Stromal cell of bone marrow (primary cell): ENCODE measurements around the gene MMP14.
"Not testable (repeated sequence)": the region's sequence is repeated elsewhere in the genome, so short reads cannot be mapped to it uniquely, and the experiment has no call there.

Experiments
- DNase-seq: peaks from one replicate; pipeline ENCODE4 v3.0.0-alpha.2; 2012; ENCODE audit warnings: low read depth

The MMP14 gene

DNA sequence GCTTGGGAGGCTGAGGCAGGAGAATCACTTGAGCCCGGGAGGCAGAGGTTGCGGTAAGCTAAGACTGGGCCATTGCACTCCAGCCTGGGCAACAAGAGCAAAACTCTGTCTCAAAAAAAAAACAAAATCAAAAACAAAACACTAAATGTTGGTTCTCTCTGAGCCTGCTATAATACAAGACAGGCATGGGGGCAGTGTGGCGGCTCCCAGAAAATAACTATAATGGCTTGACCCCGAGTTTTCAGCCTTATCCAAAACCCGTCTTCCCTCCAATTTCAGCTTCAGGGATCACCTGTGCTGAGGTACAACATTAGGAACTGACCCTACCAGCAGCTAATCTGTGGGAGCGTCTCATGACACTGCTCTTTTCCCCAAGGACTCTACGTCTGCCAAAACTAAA, 22.0 kb upstream of the MMP14 start:
- no peak for DNase-seq

DNA sequence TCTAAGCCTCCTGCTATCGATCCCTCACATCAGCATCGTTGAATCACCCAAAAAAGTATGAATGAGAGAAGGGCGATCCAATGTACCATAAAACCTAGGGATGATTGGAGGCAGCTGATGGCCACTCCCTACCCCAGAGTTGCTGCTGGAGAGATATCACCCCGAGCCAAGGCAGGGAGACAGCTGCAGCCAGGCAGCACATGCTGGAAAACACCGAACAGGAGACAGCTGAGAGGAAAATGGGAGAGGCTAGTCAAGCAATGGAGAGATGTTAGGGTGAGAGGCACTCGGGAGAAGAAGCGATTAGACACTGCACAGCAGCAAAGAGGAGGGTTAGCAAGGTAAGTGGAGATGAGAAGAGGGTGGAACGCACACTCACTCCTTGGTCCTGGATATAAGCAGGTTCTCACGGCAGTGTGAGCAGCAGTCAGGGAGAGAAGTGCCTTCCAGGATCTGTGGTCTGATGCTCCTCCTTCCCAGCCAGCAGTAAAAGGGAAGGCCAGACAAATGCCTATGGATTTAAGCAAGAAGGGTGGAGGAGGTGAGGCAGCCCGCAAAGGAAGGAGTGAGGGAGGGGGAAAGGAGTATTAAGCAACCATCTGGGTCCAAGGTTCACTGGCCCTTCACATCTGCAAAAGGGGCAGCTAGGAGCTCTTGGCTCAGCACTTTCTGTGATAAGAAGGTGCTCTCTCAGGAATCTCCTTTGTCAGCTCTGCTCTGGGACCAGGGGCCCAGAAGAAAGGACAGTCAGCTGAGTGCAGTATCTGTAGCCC, 21.3 kb upstream of the MMP14 start, which contains the start of gene SLC7A7:
SLC7A7 (minus strand) TSS at position 495 of the 773 bp plus-strand sequence. CDS start 2,037 bp downstream, outside the sequence.
- no peak for DNase-seq

DNA sequence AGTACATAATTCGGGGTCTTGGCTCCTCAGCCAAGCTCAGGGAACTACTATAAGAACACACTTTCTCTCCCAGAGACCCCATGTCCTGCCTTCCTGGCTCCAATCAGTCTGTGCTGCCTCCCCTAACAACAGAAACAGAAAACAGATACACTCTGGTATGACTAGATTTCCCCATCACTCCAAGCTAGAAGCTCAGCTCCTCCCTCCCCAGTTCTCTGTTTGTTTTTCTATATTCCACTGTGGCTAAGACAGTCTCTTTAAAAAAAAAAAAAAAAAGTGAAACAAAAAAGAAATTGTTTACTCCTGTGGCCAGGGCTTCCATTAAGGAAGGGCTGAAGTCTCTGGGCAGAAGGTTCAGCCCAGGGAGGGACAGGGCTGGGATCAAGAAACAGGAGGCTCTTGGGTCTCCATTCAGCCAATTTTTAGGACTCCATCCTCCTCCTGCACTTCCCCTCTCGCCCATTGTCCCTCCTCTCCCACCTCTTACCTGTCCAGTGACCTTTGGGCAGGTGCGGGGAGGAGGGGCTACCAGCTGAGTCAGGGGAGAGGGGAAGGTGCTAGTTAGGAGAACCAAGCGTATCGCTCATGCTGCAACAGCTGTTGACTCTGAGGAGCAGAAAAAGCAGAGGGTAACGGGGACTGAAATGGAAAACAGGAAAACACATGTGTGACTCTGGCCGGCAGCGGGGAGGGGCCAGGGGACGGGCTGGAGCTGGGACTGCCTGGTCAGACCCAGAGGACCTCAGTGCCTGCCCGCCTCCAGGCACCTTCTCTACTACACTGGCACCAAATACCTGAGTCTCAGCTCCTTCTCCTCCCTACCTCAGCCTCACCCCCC, 17.0 kb upstream of the MMP14 start:
- DNase-seq, result peak; percentile 83

DNA sequence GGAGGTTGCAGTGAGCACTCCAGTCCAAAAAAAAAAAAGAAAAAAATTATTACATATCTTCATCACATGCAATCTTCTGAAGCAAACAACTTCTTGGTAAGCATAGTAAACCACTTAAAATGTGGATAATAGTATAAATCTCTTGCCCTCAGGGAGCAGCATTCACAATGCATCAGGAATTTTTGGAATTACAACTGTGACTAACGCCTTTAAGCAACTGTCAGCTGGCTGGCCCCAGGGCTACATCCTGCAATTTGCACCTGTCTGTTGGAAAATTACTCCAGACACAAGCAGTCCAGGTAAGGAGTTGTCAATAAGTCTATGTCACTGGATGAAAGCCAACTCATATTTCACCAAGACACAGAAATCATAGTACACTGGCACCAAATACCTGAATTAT, 15.7 kb upstream of the MMP14 start:
- no peak for DNase-seq

DNA sequence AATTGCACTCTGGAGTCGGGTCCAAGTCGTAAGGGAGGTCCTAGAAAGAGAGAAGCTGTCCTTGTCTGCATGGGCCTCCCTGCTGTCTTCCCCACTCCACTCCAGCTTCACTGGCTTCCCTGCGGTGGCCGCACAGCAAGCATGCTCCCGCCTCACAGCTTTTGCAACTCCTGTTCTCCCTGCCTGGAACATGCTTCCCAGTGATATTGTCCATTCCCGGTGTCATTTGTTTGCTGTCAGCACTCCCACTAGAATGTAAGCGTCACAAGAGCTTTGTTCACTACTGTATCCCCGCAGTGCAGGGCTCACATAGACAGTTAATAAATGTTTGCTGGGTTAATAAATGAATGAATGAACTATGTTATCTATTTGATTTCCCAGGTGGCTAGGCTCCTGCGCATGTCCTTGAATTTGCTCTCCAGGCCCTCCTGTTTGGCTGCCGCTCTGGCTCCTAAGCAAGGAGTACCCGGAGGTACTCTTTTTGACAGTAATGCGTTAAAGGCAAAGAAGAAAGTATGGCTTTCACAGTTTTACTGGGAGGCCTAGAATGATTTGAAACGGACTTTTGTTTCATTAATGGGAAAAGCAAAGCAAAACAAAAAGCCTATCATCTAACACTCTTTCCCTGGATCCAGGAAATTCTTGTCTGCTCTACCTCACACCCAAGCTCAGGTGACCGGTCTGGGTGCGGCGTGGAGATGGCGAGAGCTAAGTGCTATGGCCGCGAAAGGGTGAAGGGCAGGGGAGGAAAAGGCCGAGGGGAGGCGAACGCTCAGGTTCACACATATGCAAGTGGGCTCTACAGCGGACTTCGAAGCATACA, 15.0 kb upstream of the MMP14 start:
- no peak for DNase-seq

DNA sequence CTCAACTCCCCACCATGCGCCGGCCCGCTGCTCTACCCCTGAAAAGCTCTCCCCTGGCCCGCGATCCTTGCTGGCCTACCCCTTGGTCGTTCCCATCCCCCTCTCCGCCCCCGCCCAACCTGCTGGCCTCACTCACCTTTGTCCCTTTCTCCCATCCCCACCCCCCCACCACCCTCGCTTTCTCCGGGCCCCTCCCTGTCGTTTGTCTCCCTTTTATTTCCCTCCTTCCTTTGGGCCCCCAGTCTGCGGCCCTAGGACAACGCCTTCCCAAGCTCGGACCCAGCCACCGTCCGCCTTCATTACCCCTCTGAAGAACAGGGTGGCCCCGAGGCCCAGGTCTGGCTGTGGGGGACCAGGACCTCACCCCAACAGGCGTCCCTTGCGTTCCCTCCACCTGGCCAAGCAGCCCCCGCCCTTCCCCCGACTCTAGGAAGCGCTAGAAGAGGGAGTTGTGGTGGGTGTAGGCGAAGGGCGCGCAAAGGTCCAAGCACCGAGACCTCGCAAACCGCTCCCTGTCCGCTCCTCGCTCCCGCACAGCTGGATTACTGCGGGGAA, 14.3 kb upstream of the MMP14 start:
- DNase-seq, result no peak

DNA sequence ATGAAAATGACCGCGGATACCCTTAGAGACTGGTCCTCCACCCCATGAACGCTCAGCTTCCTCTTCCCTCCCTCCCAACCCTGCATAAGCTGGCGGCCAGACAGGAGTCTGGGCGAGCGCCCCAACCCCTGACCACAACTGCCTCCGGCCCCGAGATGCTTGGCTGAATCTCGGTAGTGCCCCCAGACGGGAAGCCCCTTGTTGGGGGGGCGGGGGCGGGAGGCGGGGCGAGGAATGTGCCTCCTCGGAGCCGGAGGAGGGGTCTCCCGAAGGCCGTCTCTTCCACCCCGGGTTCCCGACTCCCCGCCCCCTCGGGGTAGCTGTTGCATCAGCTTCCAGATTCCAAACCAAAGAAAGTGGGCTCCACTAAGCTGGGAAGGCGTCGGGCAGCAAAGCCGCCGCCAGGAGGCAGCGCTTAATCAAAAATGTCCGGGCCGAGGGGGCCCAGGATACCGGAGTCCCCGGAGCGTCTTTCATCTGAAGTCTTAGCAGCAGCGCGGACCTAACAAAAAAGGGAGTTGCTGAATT, 13.8 kb upstream of the MMP14 start:
- peak; percentile 81 for DNase-seq

DNA sequence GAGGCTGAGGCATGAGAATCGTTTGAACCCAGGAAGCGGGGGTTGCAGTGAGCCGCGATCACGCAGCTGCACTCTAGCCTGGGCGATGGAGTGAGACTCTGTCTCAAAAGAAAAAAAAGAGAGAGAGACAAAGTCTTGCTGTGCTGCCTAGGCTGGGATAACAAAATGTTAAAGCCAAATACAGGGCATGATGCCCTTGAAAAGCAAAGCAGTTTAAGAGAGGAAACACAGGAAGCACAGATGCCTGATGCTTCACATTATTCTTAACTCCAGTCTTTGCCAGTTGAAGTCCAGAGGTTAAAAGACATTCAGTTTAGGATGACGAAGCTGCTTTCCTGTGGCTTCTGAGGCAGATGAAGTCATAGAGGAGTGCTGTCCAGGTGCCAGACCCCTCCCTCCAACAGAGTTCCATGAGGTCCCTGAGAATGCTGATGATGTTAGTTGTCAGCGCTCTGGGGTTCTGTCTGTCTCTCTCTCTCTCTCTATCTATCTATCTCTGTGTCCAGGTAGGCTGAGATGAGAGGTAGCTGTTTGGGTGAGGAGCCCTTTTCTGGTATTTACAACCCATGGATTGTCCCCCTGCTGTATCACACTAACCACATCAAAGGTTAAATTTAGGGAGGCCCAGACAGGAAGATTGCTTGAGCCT, 11.6 kb upstream of the MMP14 start:
- DNase-seq, result peak; percentile 93

DNA sequence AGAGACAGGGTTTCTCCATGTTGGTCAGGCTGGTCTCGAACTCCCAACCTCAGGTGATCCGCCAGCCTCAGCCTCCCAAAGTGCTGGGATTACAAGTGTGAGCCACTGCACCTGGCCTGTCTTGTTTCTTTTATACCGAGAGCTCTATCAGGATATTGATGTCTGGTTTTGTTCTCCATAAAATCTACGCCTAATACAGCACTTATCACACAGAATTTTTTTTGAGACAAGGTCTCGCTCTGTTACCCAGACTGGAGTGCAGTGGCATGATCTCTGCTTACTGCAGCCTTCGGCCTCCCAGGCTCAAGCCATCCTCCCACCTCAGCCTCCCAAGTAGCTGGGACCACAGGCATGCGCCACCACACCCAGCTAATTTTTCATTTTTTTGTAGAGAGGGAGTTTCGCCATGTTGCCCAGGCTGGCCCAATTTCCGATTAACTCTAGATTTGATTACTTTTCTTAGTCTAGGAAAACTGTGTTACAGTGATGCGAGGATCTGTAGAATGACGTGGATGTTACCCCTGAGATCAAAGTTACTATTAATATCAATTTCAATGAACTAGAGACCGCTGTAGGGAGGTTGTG, 7.2 kb upstream of the MMP14 start:
- DNase-seq, result not testable (repeated sequence)

DNA sequence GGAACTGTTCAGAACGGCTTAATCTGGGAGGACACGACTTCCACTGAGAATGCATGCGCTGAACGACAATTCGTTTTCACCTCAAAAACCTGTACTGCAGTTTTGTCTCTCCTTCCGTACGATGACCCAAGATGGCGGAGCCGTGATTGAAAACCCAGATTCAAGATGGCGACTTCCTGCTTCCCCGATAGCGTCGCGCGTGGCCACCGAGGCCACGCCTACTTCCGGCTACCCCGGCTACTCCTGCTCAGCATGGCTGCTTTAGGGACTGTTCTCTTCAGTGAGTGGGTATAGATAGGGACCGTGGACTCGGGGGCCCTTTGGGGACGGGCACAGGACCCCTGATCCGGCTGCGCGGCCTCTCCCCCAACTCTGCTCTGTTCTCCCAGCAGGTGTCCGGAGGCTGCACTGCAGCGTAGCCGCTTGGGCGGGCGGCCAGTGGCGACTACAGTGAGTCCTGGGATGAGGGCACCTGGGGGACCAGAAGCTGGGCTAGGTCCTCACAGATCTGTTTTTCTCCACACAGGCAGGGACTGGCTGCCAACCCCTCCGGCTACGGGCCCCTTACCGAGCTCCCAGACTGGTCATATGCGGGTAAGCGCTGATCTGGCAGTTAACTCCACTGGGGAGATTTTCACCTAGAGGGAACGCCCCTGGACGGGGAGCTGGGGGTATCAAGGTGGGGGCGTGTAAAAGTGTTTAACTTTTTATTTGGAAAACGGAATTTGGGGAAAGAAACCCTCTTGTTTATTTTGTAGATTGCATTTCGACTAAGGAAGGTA, 6.5 kb upstream of the MMP14 start, which contains the start of gene MRPL52:
MRPL52 (plus strand) TSS at position 227 of the 782 bp plus-strand sequence; CDS start at position 253, 26 bp downstream.
- peak; percentile 76 for DNase-seq

DNA sequence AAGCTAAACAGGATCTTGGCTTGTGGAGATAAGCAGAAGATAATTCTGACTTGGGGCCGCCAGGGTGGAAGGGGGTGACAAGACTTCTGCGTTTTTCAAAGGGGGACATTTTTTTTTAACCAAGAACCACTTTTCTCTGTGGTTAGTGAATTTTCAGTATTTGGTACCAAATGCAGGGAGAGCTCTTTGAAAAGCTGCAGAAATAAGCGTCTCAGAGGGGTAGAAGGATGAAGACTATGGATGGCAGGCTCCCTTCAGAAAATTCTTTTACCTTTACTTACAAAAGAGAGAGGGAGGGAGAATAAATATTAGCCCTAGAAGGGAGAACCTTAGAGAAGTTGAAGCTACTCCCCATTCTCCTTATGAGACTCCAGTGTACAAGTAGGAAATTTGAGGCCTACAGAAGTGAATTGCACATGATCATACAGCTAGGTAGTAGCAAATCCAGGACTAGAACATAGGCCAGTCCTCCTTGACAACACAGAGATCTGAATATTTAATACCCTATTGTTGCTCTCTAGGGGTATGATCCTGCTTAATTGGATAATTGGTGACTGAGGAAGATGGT, 5.9 kb upstream of the MMP14 start:
- no peak for DNase-seq

DNA sequence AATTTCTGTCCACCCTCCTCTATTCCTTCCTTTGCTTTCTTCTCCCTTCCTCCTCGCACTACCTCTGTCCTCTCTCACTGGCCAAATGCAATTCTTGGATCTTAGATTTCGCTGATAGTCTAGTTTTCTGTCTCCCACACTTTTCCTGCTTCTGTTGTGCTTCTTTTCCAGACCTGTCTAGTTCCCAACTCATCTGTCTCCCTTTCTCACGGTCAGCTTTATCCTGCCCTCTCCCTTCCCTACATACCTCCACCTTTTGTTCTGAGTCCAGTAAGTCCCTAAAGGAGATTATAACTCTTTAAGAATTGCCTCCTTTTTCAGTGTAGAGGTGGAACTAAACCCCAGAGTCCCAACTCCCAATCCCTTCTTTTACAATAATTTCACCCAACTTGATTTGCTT, 880 bp upstream of the MMP14 start:
- DNase-seq, result no peak

DNA sequence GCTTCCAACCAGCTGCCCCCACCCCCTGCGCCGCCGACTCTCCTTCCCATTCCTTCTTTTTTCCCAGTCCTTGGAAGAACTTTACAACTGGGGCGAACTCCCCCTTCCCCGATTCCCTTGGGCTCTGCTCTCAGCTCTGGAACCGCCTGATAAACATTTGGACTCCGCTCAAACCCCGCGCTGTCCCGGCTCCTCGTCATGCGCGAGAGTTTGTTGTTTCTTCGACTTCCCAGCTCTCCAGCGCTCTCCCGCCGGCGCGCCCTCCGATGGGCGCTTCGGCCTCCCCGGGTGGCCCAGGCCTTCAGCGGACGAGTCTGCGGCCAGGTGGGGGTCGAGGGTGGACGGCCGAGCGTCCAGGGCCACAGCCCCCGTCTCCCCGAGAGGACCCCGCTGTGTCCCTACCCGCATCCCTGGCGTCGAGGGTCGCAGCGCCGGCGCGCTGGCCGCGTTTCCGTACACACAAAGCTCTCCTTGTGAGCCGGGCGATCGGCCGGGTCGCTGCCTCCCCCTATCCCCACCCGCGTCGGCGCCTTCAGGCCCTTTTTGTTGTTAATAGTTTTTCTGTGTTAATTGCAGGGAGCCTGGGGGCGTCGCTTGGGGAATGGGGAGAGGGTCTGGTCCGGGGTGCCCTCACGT, 847 bp downstream of the MMP14 start:
- DNase-seq, result peak; percentile 43

DNA sequence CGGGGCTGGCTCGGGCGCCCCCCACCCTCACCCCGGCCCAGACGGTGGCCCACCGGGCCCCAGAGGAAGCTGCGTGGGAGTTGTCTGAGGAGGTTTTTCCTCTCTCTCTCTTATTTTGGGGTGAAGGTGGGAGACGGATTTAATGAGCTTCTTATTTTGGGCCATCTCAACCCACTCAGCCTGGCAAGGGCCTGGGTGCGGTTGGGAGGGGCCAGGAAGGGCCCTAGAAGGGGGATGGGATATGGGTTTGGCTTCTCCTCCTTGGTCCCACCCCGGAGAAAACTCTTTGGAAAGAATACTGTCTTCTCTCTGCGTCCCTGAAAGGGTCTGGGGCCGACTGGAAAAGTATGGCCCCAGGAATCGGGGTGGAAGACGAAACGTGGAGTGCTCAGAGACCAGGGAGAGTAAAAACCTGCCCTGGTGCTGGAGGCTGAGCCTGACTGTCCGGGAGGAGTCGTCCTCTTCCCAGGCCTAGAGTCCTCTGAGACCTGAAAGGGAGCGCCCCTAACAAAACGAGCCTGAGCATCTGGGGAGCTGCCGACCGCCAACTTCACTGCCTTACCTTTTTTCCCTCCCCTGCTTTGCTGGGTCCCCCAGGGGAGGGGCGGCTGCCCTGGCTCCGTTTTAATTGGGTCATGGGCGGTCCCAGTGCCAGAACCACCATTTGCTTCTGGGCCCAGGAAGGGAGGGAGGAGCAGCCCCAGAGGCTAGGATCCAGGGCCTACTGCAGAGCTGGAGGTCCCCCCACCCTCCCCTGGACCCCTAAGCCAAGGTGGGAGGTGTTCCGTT, 1.6 kb downstream of the MMP14 start:
- peak; percentile 42 for DNase-seq

DNA sequence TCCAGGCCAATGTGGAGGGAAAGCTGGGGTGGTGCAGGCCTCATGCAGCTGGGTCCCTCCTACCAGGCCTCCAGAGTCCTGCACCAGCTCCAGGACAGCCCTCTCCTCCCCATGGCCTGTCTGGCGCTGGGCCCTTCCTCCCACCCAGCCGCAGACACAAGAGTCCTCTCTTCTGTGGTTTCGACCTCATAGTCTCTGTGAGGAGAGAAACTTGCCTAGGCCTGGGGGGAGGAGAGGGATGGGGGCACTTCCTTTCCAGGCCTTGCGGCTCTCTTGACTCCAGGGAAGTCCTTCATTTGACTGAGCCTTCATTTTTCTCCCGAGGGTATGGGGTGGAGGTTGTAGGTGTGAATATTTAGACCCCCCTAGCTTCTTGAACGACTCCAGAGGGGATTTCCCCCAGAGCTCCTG, 2.3 kb downstream of the MMP14 start:
- DNase-seq, result no peak

DNA sequence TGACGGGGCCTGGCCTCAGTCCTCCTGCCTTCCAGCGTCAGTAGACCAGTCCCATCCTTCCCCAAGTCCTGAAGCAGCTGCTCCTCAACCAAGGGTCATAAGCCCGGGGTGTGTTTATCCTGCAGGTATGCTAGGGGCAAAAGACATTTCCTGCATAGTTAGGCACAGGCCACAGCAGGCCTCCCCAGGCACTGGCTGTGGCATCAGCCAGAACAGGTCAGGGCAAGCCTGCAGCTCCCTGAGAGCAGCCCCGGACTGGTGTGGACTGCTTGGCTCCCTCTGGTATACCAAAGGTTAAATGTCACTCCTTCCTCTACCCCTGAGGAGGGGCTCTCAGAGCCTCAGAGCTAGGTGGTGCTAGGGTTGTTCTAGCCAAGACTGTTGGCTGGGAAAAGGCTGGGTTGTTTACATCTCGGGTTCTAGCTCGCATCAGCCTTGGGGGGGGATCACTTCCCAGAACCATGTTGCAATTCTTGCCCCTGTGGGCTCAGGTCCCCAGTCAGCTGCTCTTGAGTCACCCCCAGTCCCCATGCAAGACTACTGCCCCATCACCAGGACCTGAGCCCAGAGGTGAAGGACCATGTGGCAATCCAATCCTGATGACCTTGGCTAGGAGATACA, 2.9 kb downstream of the MMP14 start:
- no peak for DNase-seq

DNA sequence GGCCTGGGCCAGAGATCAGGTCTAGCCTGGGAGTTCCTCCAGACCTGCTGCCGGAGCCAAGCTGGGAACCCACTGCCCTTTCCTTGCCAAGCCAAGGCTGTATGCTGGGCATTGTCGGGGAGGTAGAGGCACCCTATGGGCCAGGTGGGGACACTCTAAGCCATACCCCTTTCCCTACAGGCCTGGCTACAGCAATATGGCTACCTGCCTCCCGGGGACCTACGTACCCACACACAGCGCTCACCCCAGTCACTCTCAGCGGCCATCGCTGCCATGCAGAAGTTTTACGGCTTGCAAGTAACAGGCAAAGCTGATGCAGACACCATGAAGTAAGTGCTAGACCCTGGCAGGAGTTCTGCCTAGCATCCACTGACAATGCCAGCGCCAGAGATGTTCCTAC, 4.9 kb downstream of the MMP14 start:
- no peak for DNase-seq

DNA sequence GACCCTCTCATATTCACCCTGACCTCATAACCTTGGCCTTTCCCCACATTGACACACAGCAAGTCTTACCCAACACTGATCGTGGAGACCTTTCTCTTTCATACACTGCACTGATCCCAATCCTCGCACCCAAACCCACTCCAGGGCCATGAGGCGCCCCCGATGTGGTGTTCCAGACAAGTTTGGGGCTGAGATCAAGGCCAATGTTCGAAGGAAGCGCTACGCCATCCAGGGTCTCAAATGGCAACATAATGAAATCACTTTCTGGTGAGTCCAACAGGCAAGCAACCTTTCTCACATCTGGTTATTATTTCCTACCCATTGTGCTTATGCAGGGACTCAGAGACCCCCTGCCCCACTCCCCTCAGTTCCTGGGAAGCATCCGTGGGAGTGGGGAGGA, 5.4 kb downstream of the MMP14 start:
- DNase-seq, result no peak
